CD4-positive, alpha-beta T cell (primary cell): ENCODE measurements around the gene ACTN4. TPM values are rescaled to one million over a fixed set of nuclear protein-coding genes. Genes with fewer than 3 reads are reported as not detected.
A peak's percentile ranks its signal among the peaks of the same experiment; 100 is the strongest.

Source experiments
- ATAC-seq: fragments of 200-7000 bp; cut with Tn5 transposase; one replicate; pipeline ENCODE4 v1.10.0; 2022; ENCODE audit warnings: mild to moderate bottlenecking; ENCODE audit not compliant: poor library complexity
- CTCF ChIA-PET: fragments of 350-600 bp; sonication (Branson Sonifier 250); formaldehyde crosslinking; loops from one replicate; lab custom pipeline; 2021; ENCODE audit warnings: antibody characterized with exemption, inconsistent platforms; lab: Charles Lee
- POLR2A ChIA-PET: fragments of 350-600 bp; sonication (Branson Sonifier 250); formaldehyde crosslinking; loops from one replicate; lab custom pipeline; 2021; ENCODE audit warnings: antibody characterized with exemption, inconsistent platforms; lab: Charles Lee
- DNase-seq, 14 experiments: peaks; one replicate each; pipeline ENCODE4 v3.0.0-alpha.2; 2013 to 2020; ENCODE audit warnings: mixed read lengths in 2 of 14
- H3K27ac ChIP-seq, 2 donors: one replicate each; pipeline versions ENCODE4 v1.5.1 to v1.7.0; 2013; ENCODE audit warnings: low read length in 2 of 2, low read depth in 1 of 2, mild to moderate bottlenecking in 1 of 2
- H3K27me3 ChIP-seq, 2 experiments: 1 replicate in 1 of 2; 2 replicates in 1 of 2; pipeline versions ENCODE4 v1.6.1 to v1.7.0; 2013; ENCODE audit warnings: low read length in 2 of 2, control low read depth in 1 of 2, mild to moderate bottlenecking in 1 of 2, moderate library complexity in 1 of 2; ENCODE audit not compliant: insufficient read depth in 2 of 2, control insufficient read depth in 1 of 2
- H3K36me3 ChIP-seq: one replicate; pipeline ENCODE4 v1.6.1; 2013; ENCODE audit warnings: low read length, control low read depth; ENCODE audit not compliant: insufficient read depth
- H3K4me1 ChIP-seq: one replicate; pipeline ENCODE4 v1.6.1; 2013; ENCODE audit warnings: low read length, control low read depth; ENCODE audit not compliant: insufficient read depth
- H3K4me3 ChIP-seq: one replicate; pipeline ENCODE4 v1.5.1; 2013; ENCODE audit warnings: mild to moderate bottlenecking, low read length, moderate library complexity
- H3K9me3 ChIP-seq, 2 experiments: 1 replicate in 1 of 2; 2 replicates in 1 of 2; pipeline versions ENCODE4 v1.6.1 to v1.7.0; 2013; ENCODE audit warnings: low read length in 2 of 2, mild to moderate bottlenecking in 2 of 2, control low read depth in 1 of 2, moderate library complexity in 1 of 2; ENCODE audit not compliant: control insufficient read depth in 1 of 2, insufficient read depth in 1 of 2
- H3K27ac Mint-ChIP-seq: one replicate; pipeline ENCODE4 v1.8.0; 2020; ENCODE audit warnings: mixed read lengths
- H3K27me3 Mint-ChIP-seq: one replicate; pipeline ENCODE4 v1.8.0; 2021; ENCODE audit warnings: mixed read lengths
- H3K36me3 Mint-ChIP-seq: one replicate; pipeline ENCODE4 v1.8.0; 2021; ENCODE audit warnings: low read depth, mixed read lengths
- H3K4me1 Mint-ChIP-seq: one replicate; pipeline ENCODE4 v1.8.0; 2021; ENCODE audit warnings: low read depth, mixed read lengths
- H3K4me3 Mint-ChIP-seq: one replicate; pipeline ENCODE4 v1.8.0; 2020; ENCODE audit warnings: mild to moderate bottlenecking, mixed read lengths
- H3K9me3 Mint-ChIP-seq: one replicate; pipeline ENCODE4 v1.8.0; 2020; ENCODE audit warnings: mixed read lengths
- intact Hi-C, 2 experiments: fragments of 100-400 bp; cut with DNase I in 1 of 2; cut with micrococcal nuclease in 1 of 2; formaldehyde crosslinking; loops; one replicate each; pipeline versions ENCODE4 v1.15.1 to v1.9.0; 2023 to 2025; cut with DNase I, micrococcal nuclease
- total RNA-seq, 174 experiments: library from RNA in 2 of 174; stranded (reverse) in 2 of 174; gene quantifications; one replicate each; pipeline ENCODE4 v1.2.3 and lab custom pipeline; 2021 to 2026
- TF ChIP-seq, protein P1 (sequence below): fragments of 200-600 bp; IDR thresholded peaks from one replicate; pipeline ENCODE4 v1.8.0; 2022; ENCODE audit warnings: antibody characterized with exemption, mild to moderate bottlenecking

ACTN4 gene
- total RNA-seq, 2 experiments from 2014 or later, result 70.3 to 84.0 TPM

DNA sequence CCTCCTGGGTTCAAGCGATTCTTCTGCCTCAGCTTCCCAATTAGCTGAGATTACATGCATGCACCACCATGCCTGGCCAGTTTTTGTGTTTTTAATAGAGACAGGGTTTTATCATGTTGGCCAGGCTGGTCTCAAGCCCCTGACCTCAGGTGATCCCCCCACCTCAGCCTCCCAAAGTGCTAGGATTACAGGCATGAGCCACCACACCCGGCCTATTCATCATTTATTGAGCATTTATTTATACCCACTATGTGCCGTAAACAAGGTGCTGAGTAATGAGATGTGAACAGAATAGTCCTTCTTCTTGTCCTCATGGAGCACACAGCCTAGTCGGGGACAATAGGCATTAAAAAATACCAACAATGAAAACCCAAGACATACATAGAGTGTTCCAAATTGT is 25.6 kb downstream of the ACTN4 start:
- TF ChIP-seq, protein P1, sequence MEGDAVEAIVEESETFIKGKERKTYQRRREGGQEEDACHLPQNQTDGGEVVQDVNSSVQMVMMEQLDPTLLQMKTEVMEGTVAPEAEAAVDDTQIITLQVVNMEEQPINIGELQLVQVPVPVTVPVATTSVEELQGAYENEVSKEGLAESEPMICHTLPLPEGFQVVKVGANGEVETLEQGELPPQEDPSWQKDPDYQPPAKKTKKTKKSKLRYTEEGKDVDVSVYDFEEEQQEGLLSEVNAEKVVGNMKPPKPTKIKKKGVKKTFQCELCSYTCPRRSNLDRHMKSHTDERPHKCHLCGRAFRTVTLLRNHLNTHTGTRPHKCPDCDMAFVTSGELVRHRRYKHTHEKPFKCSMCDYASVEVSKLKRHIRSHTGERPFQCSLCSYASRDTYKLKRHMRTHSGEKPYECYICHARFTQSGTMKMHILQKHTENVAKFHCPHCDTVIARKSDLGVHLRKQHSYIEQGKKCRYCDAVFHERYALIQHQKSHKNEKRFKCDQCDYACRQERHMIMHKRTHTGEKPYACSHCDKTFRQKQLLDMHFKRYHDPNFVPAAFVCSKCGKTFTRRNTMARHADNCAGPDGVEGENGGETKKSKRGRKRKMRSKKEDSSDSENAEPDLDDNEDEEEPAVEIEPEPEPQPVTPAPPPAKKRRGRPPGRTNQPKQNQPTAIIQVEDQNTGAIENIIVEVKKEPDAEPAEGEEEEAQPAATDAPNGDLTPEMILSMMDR, result no peak

DNA sequence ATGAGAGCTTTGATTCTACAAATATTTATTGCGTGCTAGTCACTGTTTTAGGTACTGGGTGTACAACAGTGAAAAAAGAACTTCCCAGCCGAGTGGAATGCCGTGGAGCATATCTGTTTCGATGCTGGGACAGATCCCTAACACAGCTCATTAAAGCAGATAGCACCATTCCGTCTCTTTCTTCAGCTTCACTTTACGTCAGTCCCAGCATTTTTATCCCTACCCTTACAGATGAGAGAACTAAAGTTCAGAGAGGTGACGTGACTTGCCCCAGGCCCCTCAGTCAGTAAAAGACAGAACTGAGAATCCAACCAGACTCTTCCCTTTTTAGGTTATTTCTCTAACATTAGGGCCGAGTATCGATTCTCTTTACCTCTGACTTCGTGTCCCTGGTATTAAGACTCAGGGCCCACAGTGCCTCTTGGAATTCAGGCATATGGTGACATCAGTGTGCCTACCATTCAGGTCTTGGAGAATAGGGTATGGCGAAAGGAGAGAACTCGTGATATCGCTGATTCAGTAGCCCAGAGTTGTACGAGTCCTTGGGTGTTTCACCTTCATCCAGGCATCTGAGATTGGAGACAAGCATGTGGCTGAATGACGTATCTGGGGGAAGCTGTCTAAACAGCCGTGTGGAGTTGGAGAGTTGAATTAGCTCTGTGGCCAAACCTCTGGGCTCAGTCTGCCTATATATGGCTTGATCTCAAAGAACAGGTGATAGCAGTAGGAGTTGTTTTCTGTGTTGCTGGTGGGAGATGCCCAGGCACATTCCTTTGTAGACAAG is 27.1 kb downstream of the ACTN4 start:
- peaks cover 3% of the 10 kb centered on the region for H3K36me3 ChIP-seq
- Mint-ChIP-seq H3K9me3 (no peaks in the 10 kb centered on the region), H3K4me3 (peak overlapping the region; percentile 4), H3K36me3 (peaks cover 6% of the 10 kb centered on the region), H3K27ac (peak overlapping the region; percentile 47), H3K4me1 (peaks cover 73% of the 10 kb centered on the region), H3K27me3 (no peaks in the 10 kb centered on the region)
- ATAC-seq (no peak), DNase-seq (peak in 2 of 14 experiments; percentile 42 to 48)
- TF ChIP-seq, protein P1, result no peak
- ChIA-PET CTCF (no interaction called here), POLR2A (no interaction called here)
- H3K4me1 ChIP-seq, result peaks cover 72% of the 10 kb centered on the region
- no peak overlapping the region for H3K4me3 ChIP-seq
- H3K27ac ChIP-seq, result peak overlapping the region in 1 of 2 donors; percentile 26
- no peaks in the 10 kb centered on the region for H3K9me3 ChIP-seq
- no peaks in the 10 kb centered on the region for H3K27me3 ChIP-seq
- intact Hi-C loops, result loop anchor here in 1 of 2 experiments (5.0 kb wide), 1 partner anchor 43 kb away; no protein-coding TSS in a partner anchor

More for the DNA sequence above, 25.6 kb downstream of the ACTN4 start:
- Histone ChIP-seq H3K4me3 (no peak overlapping the region), H3K27me3 (no peaks in the 10 kb centered on the region), H3K4me1 (peaks cover 71% of the 10 kb centered on the region), H3K27ac (no peak overlapping the region), H3K36me3 (peaks cover 3% of the 10 kb centered on the region), H3K9me3 (no peaks in the 10 kb centered on the region)
- Mint-ChIP-seq H3K27me3 (no peaks in the 10 kb centered on the region), H3K4me1 (peaks cover 71% of the 10 kb centered on the region), H3K4me3 (no peak overlapping the region), H3K36me3 (peaks cover 3% of the 10 kb centered on the region), H3K27ac (no peak overlapping the region), H3K9me3 (no peaks in the 10 kb centered on the region)
- no peak for DNase-seq
- ChIA-PET CTCF (no interaction called here), POLR2A (no interaction called here)
- no peak for ATAC-seq
- intact Hi-C loops, result no loop called here

DNA sequence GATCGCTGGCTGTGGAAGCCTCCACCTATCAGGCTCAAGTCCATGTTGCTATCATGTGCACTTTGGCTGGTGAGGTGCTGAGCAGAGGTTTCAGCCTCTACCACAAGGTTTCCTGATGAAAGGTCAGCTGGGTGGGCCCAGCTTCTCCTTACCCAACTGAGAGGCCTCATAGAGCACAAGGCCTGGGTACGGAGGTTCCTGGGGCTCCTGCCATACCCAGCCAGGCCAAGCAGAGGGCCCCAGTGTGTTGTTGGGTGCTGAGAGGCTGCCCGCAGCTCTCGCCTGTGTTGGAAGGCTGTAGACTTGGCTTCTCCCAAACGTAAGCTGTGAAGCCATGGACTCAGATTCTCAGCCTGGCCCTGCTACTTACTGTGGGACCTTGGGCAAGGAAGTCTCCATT is 28.2 kb downstream of the ACTN4 start:
- Histone ChIP-seq H3K4me1 (peaks cover 72% of the 10 kb centered on the region), H3K27ac (peak overlapping the region in 1 of 2 donors; percentile 33), H3K9me3 (no peaks in the 10 kb centered on the region), H3K36me3 (peaks cover 3% of the 10 kb centered on the region), H3K27me3 (no peaks in the 10 kb centered on the region), H3K4me3 (no peak overlapping the region)
- ChIA-PET CTCF (no interaction called here), POLR2A (no interaction called here)
- ATAC-seq (peak; percentile 48), DNase-seq (peak in 1 of 14 experiments; percentile 40)
- H3K4me1 Mint-ChIP-seq, result peaks cover 73% of the 10 kb centered on the region
- no peaks in the 10 kb centered on the region for H3K27me3 Mint-ChIP-seq
- H3K9me3 Mint-ChIP-seq, result no peaks in the 10 kb centered on the region
- no peak overlapping the region for H3K4me3 Mint-ChIP-seq
- peaks cover 6% of the 10 kb centered on the region for H3K36me3 Mint-ChIP-seq
- no peak overlapping the region for H3K27ac Mint-ChIP-seq
- intact Hi-C loops, result loop anchor here in 1 of 2 experiments (5.0 kb wide), 1 partner anchor 42 kb away; no protein-coding TSS in a partner anchor
- TF ChIP-seq, protein P1, result no peak
